HL-60 (cell line): ENCODE results near the gene TMC1.

Source experiments
- CTCF ChIP-seq: IDR thresholded peaks from one replicate; pipeline ENCODE4 v1.5.1; 2011; ENCODE audit warnings: low read length, control low read depth, inconsistent platforms; ENCODE audit not compliant: insufficient read depth
- POLR2AphosphoS5 ChIP-seq: IDR thresholded peaks from 2 replicates; pipeline ENCODE4 v1.6.1; 2012; ENCODE audit warnings: low read depth

GRCh38 chr9:72772661-72773060 lies 251.3 kb downstream of the TMC1 start:
- TF ChIP-seq CTCF (no peak), POLR2AphosphoS5 (no peak)
